Lower leg skin (tissue), 4 donors: Measurements from ENCODE around the gene RAPGEF4. TPM values are rescaled to one million over a fixed set of nuclear protein-coding genes. Genes with fewer than 3 reads are reported as not detected.

Experiments used
- DNase-seq, 2 donors: peaks; one replicate each; pipeline ENCODE4 v3.0.0-alpha.2; 2019; ENCODE audit warnings: low spot score in 2 of 2
- H3K4me3 ChIP-seq: fragments of 200-600 bp; sonication (generic); 2 replicates; pipeline ENCODE4 v1.5.1; 2017; ENCODE audit warnings: mild to moderate bottlenecking, low read depth; ENCODE audit not compliant: poor library complexity, severe bottlenecking
- CTCF ChIP-seq, 3 donors: fragments of 450-650 bp; IDR thresholded peaks; one replicate each; pipeline ENCODE4 v1.5.1; 2016; ENCODE audit warnings: antibody characterized with exemption in 3 of 3, mild to moderate bottlenecking in 3 of 3, moderate library complexity in 2 of 3
- POLR2A ChIP-seq, 2 donors: fragments of 450-650 bp; IDR thresholded peaks; one replicate each; pipeline ENCODE4 v1.6.1; 2016 to 2017; ENCODE audit warnings: antibody characterized with exemption in 2 of 2, mild to moderate bottlenecking in 1 of 2, moderate library complexity in 1 of 2
- WGBS, 2 donors: methylation state at CpG; one replicate each; pipeline ENCODE4 v1.1.5; 2018; 5-methylcytosine and 5-hydroxymethylcytosine counted together
- intact Hi-C: fragments of 100-400 bp; cut with DNase I; formaldehyde crosslinking; loops from one replicate; pipeline ENCODE4 v1.15.0; 2023; ENCODE audit warnings: low total_unique reads
- total RNA-seq, 4 donors: library from RNA; depleted of rRNA; stranded (reverse); fragments of >200 nt; gene quantifications; one replicate each; pipeline ENCODE4 v1.1.0, GENCODE V29; 2016

Gene RAPGEF4
- total RNA-seq, 4 donors from 2014 or later, result 15.5 to 25.8 (median 25.0) TPM

- H3K4me3 ChIP-seq, result no peak overlapping the region
- TF ChIP-seq POLR2A (IDR thresholded peaks at IDR 0.05), result no peak
- TF ChIP-seq CTCF (IDR thresholded peaks at IDR 0.05), result no peak
- intact Hi-C loops, result no loop called here
- DNase-seq, result no peak
- 44 to 51% methylated on average over 4 of the region's 4 CpGs for WGBS, 2 donors
Observed at GRCh38 chr2:172970660-172971059, 235.0 kb downstream of the RAPGEF4 start.

GRCh38 chr2:172972005-172972619 is 236.5 kb downstream of the RAPGEF4 start:
- WGBS, 2 donors, result 59 to 68% methylated on average over 12 of the region's 12 CpGs
- intact Hi-C loops, result no loop called here
- DNase-seq, result no peak
- H3K4me3 ChIP-seq, result no peak overlapping the region
- TF ChIP-seq POLR2A (IDR thresholded peaks at IDR 0.05), result no peak
- TF ChIP-seq CTCF (IDR thresholded peaks at IDR 0.05), result no peak

- TF ChIP-seq CTCF (IDR thresholded peaks at IDR 0.05) (no peak), POLR2A (IDR thresholded peaks at IDR 0.05) (no peak)
- intact Hi-C loops, result no loop called here
- no peak for DNase-seq
- WGBS, 2 donors, result 94 to 95% methylated on average over 4 of the region's 4 CpGs
- no peak overlapping the region for H3K4me3 ChIP-seq
Observed at GRCh38 chr2:172974762-172975161, 239.1 kb downstream of the RAPGEF4 start.

- TF ChIP-seq POLR2A (IDR thresholded peaks at IDR 0.05) (no peak), CTCF (IDR thresholded peaks at IDR 0.05) (no peak)
- no peak for DNase-seq
- 73 to 79% methylated on average over 4 of the region's 4 CpGs for WGBS, 2 donors
- intact Hi-C loops, result no loop called here
- H3K4me3 ChIP-seq, result no peak overlapping the region
Observed at GRCh38 chr2:172976116-172976515, 240.5 kb downstream of the RAPGEF4 start.

GRCh38 chr2:172976816-172977215 is 241.2 kb downstream of the RAPGEF4 start:
- no peak for DNase-seq
- 96 to 97% methylated on average over 5 of the region's 5 CpGs for WGBS, 2 donors
- no peak overlapping the region for H3K4me3 ChIP-seq
- TF ChIP-seq POLR2A (IDR thresholded peaks at IDR 0.05), result no peak
- no peak for TF ChIP-seq CTCF (IDR thresholded peaks at IDR 0.05)
- intact Hi-C loops, result no loop called here
